ENCODE data around the gene LAMC3. TPM values are rescaled to one million over a fixed set of nuclear protein-coding genes. Genes with fewer than 3 reads are reported as not detected.

The LAMC3 gene
- total RNA-seq, 1 donor from 2014 or later, result 0.09 TPM

- Mint-ChIP-seq H3K27me3 (no peaks in the 10 kb centered on the region), H3K4me1 (no peaks in the 10 kb centered on the region), H3K27ac (no peak overlapping the region), H3K4me3 (no peak overlapping the region), H3K36me3 (ENCODE audit: low read depth) (no peaks in the 10 kb centered on the region), H3K9me3 (no peaks in the 10 kb centered on the region)
- DNase-seq, result no peak
- intact Hi-C loops (cut with micrococcal nuclease), result no loop called here
Measured at GRCh38 chr9:131053896-131054295, 44.9 kb downstream of the LAMC3 start.

GRCh38 chr9:131056781-131057506 is 48.0 kb downstream of the LAMC3 start:
- Mint-ChIP-seq H3K36me3 (ENCODE audit: low read depth) (no peaks in the 10 kb centered on the region), H3K4me3 (no peak overlapping the region), H3K4me1 (no peaks in the 10 kb centered on the region), H3K9me3 (no peaks in the 10 kb centered on the region), H3K27ac (no peak overlapping the region), H3K27me3 (no peaks in the 10 kb centered on the region)
- DNase-seq, result no peak
- intact Hi-C loops (cut with micrococcal nuclease), result loop anchor here (5.0 kb wide), 1 partner anchor 70 kb away; the partner anchor contains the start of gene NUP214

GRCh38 chr9:131060900-131061630 is 52.1 kb downstream of the LAMC3 start:
- no peaks in the 10 kb centered on the region for H3K36me3 Mint-ChIP-seq (ENCODE audit: low read depth)
- no peaks in the 10 kb centered on the region for H3K27me3 Mint-ChIP-seq
- no peak overlapping the region for H3K4me3 Mint-ChIP-seq
- no peaks in the 10 kb centered on the region for H3K9me3 Mint-ChIP-seq
- no peak overlapping the region for H3K27ac Mint-ChIP-seq
- H3K4me1 Mint-ChIP-seq, result no peaks in the 10 kb centered on the region
- DNase-seq, result no peak
- intact Hi-C loops (cut with micrococcal nuclease), result no loop called here

- no peak overlapping the region for H3K4me3 Mint-ChIP-seq
- DNase-seq, result no peak
- H3K4me1 Mint-ChIP-seq, result no peaks in the 10 kb centered on the region
- intact Hi-C loops (cut with micrococcal nuclease), result no loop called here
- H3K9me3 Mint-ChIP-seq, result no peaks in the 10 kb centered on the region
- no peak overlapping the region for H3K27ac Mint-ChIP-seq
- no peaks in the 10 kb centered on the region for H3K27me3 Mint-ChIP-seq
- no peaks in the 10 kb centered on the region for H3K36me3 Mint-ChIP-seq (ENCODE audit: low read depth)
Measured at GRCh38 chr9:131062969-131063368, 54.0 kb downstream of the LAMC3 start.

GRCh38 chr9:131065599-131065998 is 56.6 kb downstream of the LAMC3 start:
- no peak overlapping the region for H3K27ac Mint-ChIP-seq
- H3K36me3 Mint-ChIP-seq (ENCODE audit: low read depth), result no peaks in the 10 kb centered on the region
- DNase-seq, result no peak
- intact Hi-C loops (cut with micrococcal nuclease), result no loop called here
- H3K4me1 Mint-ChIP-seq, result no peaks in the 10 kb centered on the region
- H3K9me3 Mint-ChIP-seq, result no peaks in the 10 kb centered on the region
- no peak overlapping the region for H3K4me3 Mint-ChIP-seq
- no peaks in the 10 kb centered on the region for H3K27me3 Mint-ChIP-seq

GRCh38 chr9:131067625-131068024 is 58.7 kb downstream of the LAMC3 start:
- Mint-ChIP-seq H3K4me3 (no peak overlapping the region), H3K9me3 (no peaks in the 10 kb centered on the region), H3K27me3 (no peaks in the 10 kb centered on the region), H3K4me1 (no peaks in the 10 kb centered on the region), H3K27ac (no peak overlapping the region), H3K36me3 (ENCODE audit: low read depth) (no peaks in the 10 kb centered on the region)
- no peak for DNase-seq
- intact Hi-C loops (cut with micrococcal nuclease), result no loop called here

- no peak overlapping the region for H3K27ac Mint-ChIP-seq
- H3K36me3 Mint-ChIP-seq (ENCODE audit: low read depth), result no peaks in the 10 kb centered on the region
- intact Hi-C loops (cut with micrococcal nuclease), result no loop called here
Measured at GRCh38 chr9:131068076-131068816, 59.3 kb downstream of the LAMC3 start.

GRCh38 chr9:131069699-131070098 is 60.7 kb downstream of the LAMC3 start:
- H3K9me3 Mint-ChIP-seq, result no peaks in the 10 kb centered on the region
- H3K36me3 Mint-ChIP-seq (ENCODE audit: low read depth), result no peaks in the 10 kb centered on the region
- intact Hi-C loops (cut with micrococcal nuclease), result no loop called here
- H3K4me3 Mint-ChIP-seq, result no peak overlapping the region
- no peaks in the 10 kb centered on the region for H3K4me1 Mint-ChIP-seq
- DNase-seq, result no peak
- H3K27ac Mint-ChIP-seq, result no peak overlapping the region
- H3K27me3 Mint-ChIP-seq, result no peaks in the 10 kb centered on the region

More at GRCh38 chr9:131068076-131068816, 59.3 kb downstream of the LAMC3 start:
- no peaks in the 10 kb centered on the region for H3K4me1 Mint-ChIP-seq
- no peak overlapping the region for H3K4me3 Mint-ChIP-seq
- DNase-seq, result no peak
- H3K27me3 Mint-ChIP-seq, result no peaks in the 10 kb centered on the region
- H3K9me3 Mint-ChIP-seq, result no peaks in the 10 kb centered on the region

- Mint-ChIP-seq H3K36me3 (ENCODE audit: low read depth) (no peaks in the 10 kb centered on the region), H3K4me3 (no peak overlapping the region), H3K9me3 (no peaks in the 10 kb centered on the region), H3K27ac (no peak overlapping the region), H3K4me1 (no peaks in the 10 kb centered on the region), H3K27me3 (no peaks in the 10 kb centered on the region)
- no peak for DNase-seq
- intact Hi-C loops (cut with micrococcal nuclease), result no loop called here
Measured at GRCh38 chr9:131072107-131072870, 63.3 kb downstream of the LAMC3 start.

- Mint-ChIP-seq H3K36me3 (ENCODE audit: low read depth) (no peaks in the 10 kb centered on the region), H3K4me3 (no peak overlapping the region), H3K9me3 (no peaks in the 10 kb centered on the region), H3K27ac (no peak overlapping the region), H3K27me3 (no peaks in the 10 kb centered on the region), H3K4me1 (no peaks in the 10 kb centered on the region)
- DNase-seq, result no peak
- intact Hi-C loops (cut with micrococcal nuclease), result no loop called here
Measured at GRCh38 chr9:131072871-131073237, 63.9 kb downstream of the LAMC3 start.

- Mint-ChIP-seq H3K4me3 (no peak overlapping the region), H3K27me3 (no peaks in the 10 kb centered on the region), H3K36me3 (ENCODE audit: low read depth) (no peaks in the 10 kb centered on the region), H3K9me3 (no peaks in the 10 kb centered on the region), H3K27ac (no peak overlapping the region), H3K4me1 (no peaks in the 10 kb centered on the region)
- DNase-seq, result no peak
- intact Hi-C loops (cut with micrococcal nuclease), result no loop called here
Measured at GRCh38 chr9:131076347-131077195, 67.6 kb downstream of the LAMC3 start.

- no peaks in the 10 kb centered on the region for H3K9me3 Mint-ChIP-seq
- H3K4me1 Mint-ChIP-seq, result no peaks in the 10 kb centered on the region
- H3K27ac Mint-ChIP-seq, result no peak overlapping the region
- no peaks in the 10 kb centered on the region for H3K27me3 Mint-ChIP-seq
- DNase-seq, result no peak
- H3K36me3 Mint-ChIP-seq (ENCODE audit: low read depth), result no peaks in the 10 kb centered on the region
- intact Hi-C loops (cut with micrococcal nuclease), result no loop called here
- H3K4me3 Mint-ChIP-seq, result no peak overlapping the region
Measured at GRCh38 chr9:131078427-131079366, 69.7 kb downstream of the LAMC3 start.
